Measurements from ENCODE around the gene DNAJC18.

DNAJC18 gene

GRCh38 chr5:139462586-139463276, 23.4 kb upstream of the DNAJC18 start, which contains the start of gene ECSCR:
ECSCR (minus strand) TSS chr5:139462743; CDS start chr5:139462670, 73 bp downstream.
- TF ChIP-seq ESRRG (CRISPR knock-in tag; IDR thresholded peaks at IDR 0.05) (no peak), ZNF565 (CRISPR knock-in tag; conservative IDR thresholded peaks at IDR 0.05; ENCODE audit: low read depth) (no peak), PATZ1 (CRISPR knock-in tag; IDR thresholded peaks at IDR 0.05; ENCODE audit: borderline replicate concordance) (no peak), ZFP30 (CRISPR knock-in tag; IDR thresholded peaks at IDR 0.05) (no peak), TCF4 (CRISPR knock-in tag; IDR thresholded peaks at IDR 0.05; ENCODE audit: borderline replicate concordance) (no peak), ZC3H10 (CRISPR knock-in tag; IDR thresholded peaks at IDR 0.05) (no peak), ZNF8 (CRISPR knock-in tag; IDR thresholded peaks at IDR 0.05) (no peak), CSRNP3 (CRISPR knock-in tag; IDR thresholded peaks at IDR 0.05) (no peak), ISL1 (CRISPR knock-in tag; IDR thresholded peaks at IDR 0.05) (no peak), CREB5 (CRISPR knock-in tag; IDR thresholded peaks at IDR 0.05; ENCODE audit: low read depth) (no peak), RARB (CRISPR knock-in tag; IDR thresholded peaks at IDR 0.05) (no peak), POU6F1 (CRISPR knock-in tag; IDR thresholded peaks at IDR 0.05; ENCODE audit: borderline replicate concordance, low read depth) (no peak), PPARA (CRISPR knock-in tag; IDR thresholded peaks at IDR 0.05; ENCODE audit: borderline replicate concordance) (no peak), ARNTL (CRISPR knock-in tag; IDR thresholded peaks at IDR 0.05; ENCODE audit: borderline replicate concordance, low read depth) (no peak), ZNF70 (CRISPR knock-in tag; IDR thresholded peaks at IDR 0.05) (no peak), OSR1 (CRISPR knock-in tag; IDR thresholded peaks at IDR 0.05) (no peak)
- ATAC-seq, result peak; percentile 23

- ATAC-seq, result peak; percentile 74
- no peak for TF ChIP-seq ARNTL (CRISPR knock-in tag; IDR thresholded peaks at IDR 0.05; ENCODE audit: borderline replicate concordance, low read depth)
- no peak for TF ChIP-seq PATZ1 (CRISPR knock-in tag; IDR thresholded peaks at IDR 0.05; ENCODE audit: borderline replicate concordance)
- TF ChIP-seq TOX (CRISPR knock-in tag; IDR thresholded peaks at IDR 0.05; ENCODE audit: borderline replicate concordance), result no peak
- TF ChIP-seq ISL1 (CRISPR knock-in tag; IDR thresholded peaks at IDR 0.05), result no peak
- no peak for TF ChIP-seq CSDC2 (CRISPR knock-in tag; IDR thresholded peaks at IDR 0.05)
- TF ChIP-seq SNAI2 (CRISPR knock-in tag; IDR thresholded peaks at IDR 0.05), result no peak
- TF ChIP-seq ZNF70 (CRISPR knock-in tag; IDR thresholded peaks at IDR 0.05), result no peak
- TF ChIP-seq ZNF8 (CRISPR knock-in tag; IDR thresholded peaks at IDR 0.05), result no peak
- no peak for TF ChIP-seq ESRRG (CRISPR knock-in tag; IDR thresholded peaks at IDR 0.05)
- no peak for TF ChIP-seq ZNF565 (CRISPR knock-in tag; conservative IDR thresholded peaks at IDR 0.05; ENCODE audit: low read depth)
- no peak for TF ChIP-seq ZFP3 (CRISPR knock-in tag; IDR thresholded peaks at IDR 0.05)
- TF ChIP-seq TCF4 (CRISPR knock-in tag; IDR thresholded peaks at IDR 0.05; ENCODE audit: borderline replicate concordance), result no peak
- TF ChIP-seq GLIS3 (CRISPR knock-in tag; IDR thresholded peaks at IDR 0.05), result no peak
- no peak for TF ChIP-seq PPARA (CRISPR knock-in tag; IDR thresholded peaks at IDR 0.05; ENCODE audit: borderline replicate concordance)
- no peak for TF ChIP-seq POU6F1 (CRISPR knock-in tag; IDR thresholded peaks at IDR 0.05; ENCODE audit: borderline replicate concordance, low read depth)
- TF ChIP-seq CREB5 (CRISPR knock-in tag; IDR thresholded peaks at IDR 0.05; ENCODE audit: low read depth), result no peak
- TF ChIP-seq TSHZ2 (CRISPR knock-in tag; IDR thresholded peaks at IDR 0.05), result no peak
These were observed 22.4 kb upstream of the DNAJC18 start for GRCh38 chr5:139461698-139462097.
